Prostate gland (tissue), 2 donors: ENCODE results near the gene SCGB1C2. TPM values are rescaled to one million over a fixed set of nuclear protein-coding genes. Genes with fewer than 3 reads are reported as not detected.

Source experiments
- DNase-seq: peaks from one replicate; pipeline ENCODE4 v3.0.0-alpha.2; 2019; ENCODE audit warnings: low spot score
- H3K27ac ChIP-seq, 2 donors: fragments of 200-600 bp; sonication (generic); 2 replicates each; pipeline ENCODE4 v1.5.1; 2017 to 2019
- H3K27me3 ChIP-seq: fragments of 200-600 bp; sonication (generic); replicated peaks from 2 replicates; pipeline ENCODE4 v1.5.1; 2019; ENCODE audit not compliant: insufficient read depth
- H3K36me3 ChIP-seq, 2 donors: fragments of 200-600 bp; sonication (generic); 1 replicate in 1 of 2; 2 replicates in 1 of 2; pipeline versions ENCODE4 v1.5.1 to v1.8.1; 2017 to 2019
- H3K4me1 ChIP-seq: fragments of 200-600 bp; sonication (generic); replicated peaks from 2 replicates; pipeline ENCODE4 v1.5.1; 2019
- H3K4me3 ChIP-seq, 2 donors: fragments of 200-600 bp; sonication (generic); 2 replicates each; pipeline ENCODE4 v1.5.1; 2017 to 2019
- H3K9me3 ChIP-seq: fragments of 200-600 bp; sonication (generic); 2 replicates; pipeline ENCODE4 v1.5.1; 2017
- CTCF ChIP-seq, 4 experiments: fragments of 200-600 bp in 2 of 4; fragments of 450-650 bp in 2 of 4; sonication (generic) in 2 of 4; IDR thresholded peaks; 1 replicate in 3 of 4; 2 replicates in 1 of 4; pipeline ENCODE4 v1.5.1; 2016 to 2019; ENCODE audit warnings: antibody characterized with exemption in 4 of 4, mild to moderate bottlenecking in 2 of 4, moderate library complexity in 2 of 4
- POLR2A ChIP-seq: fragments of 450-650 bp; IDR thresholded peaks from one replicate; pipeline ENCODE4 v1.6.1; 2016; ENCODE audit warnings: antibody characterized with exemption, mild to moderate bottlenecking
- POLR2AphosphoS5 ChIP-seq: sonication (generic); formaldehyde crosslinking; IDR thresholded peaks from one replicate; pipeline ENCODE4 v1.6.1; 2017; ENCODE audit warnings: antibody characterized with exemption
- WGBS: methylation state at CpG from one replicate; pipeline ENCODE4 v1.1.5; 2018; 5-methylcytosine and 5-hydroxymethylcytosine counted together
- intact Hi-C: fragments of 100-400 bp; cut with DNase I; formaldehyde crosslinking; loops from one replicate; pipeline ENCODE4 v1.14.2; 2022
- total RNA-seq, 2 donors: library from RNA; depleted of rRNA; stranded (reverse); fragments of >200 nt; gene quantifications; one replicate each; pipeline ENCODE4 v1.1.0, GENCODE V29; 2016

The SCGB1C2 gene
- total RNA-seq, 2 donors from 2014 or later = not detected

GRCh38 chr17:179066-179432 is 41.7 kb downstream of the SCGB1C2 start:
- DNase-seq = no peak
- intact Hi-C loops = no loop called here
- H3K27me3 ChIP-seq = no peaks in the 10 kb centered on the region

GRCh38 chr17:179781-180380 is 42.5 kb downstream of the SCGB1C2 start:
- H3K36me3 ChIP-seq = no peaks in the 10 kb centered on the region
- TF ChIP-seq CTCF (IDR thresholded peaks at IDR 0.05) (no peak), POLR2A (no peak), POLR2AphosphoS5 (no peak)
- intact Hi-C loops = no loop called here
- DNase-seq = no peak
- peak overlapping the region; percentile 27 to 35 for H3K4me3 ChIP-seq
- WGBS = 33% methylated on average over 32 of the region's 32 CpGs
- no peak overlapping the region for H3K27ac ChIP-seq
- no peaks in the 10 kb centered on the region for H3K27me3 ChIP-seq
- H3K9me3 ChIP-seq = no peaks in the 10 kb centered on the region
- H3K4me1 ChIP-seq = peaks cover 4% of the 10 kb centered on the region

More at GRCh38 chr17:179066-179432, 41.7 kb downstream of the SCGB1C2 start:
- no peak overlapping the region for H3K4me3 ChIP-seq
- TF ChIP-seq POLR2AphosphoS5 (no peak), CTCF (IDR thresholded peaks at IDR 0.05) (no peak), POLR2A (no peak)
- 66% methylated on average over 4 of the region's 5 CpGs for WGBS
- no peaks in the 10 kb centered on the region for H3K36me3 ChIP-seq
- H3K4me1 ChIP-seq = peaks cover 4% of the 10 kb centered on the region
- no peaks in the 10 kb centered on the region for H3K9me3 ChIP-seq
- H3K27ac ChIP-seq = no peak overlapping the region

GRCh38 chr17:180381-181244 is 43.2 kb downstream of the SCGB1C2 start:
- no peak overlapping the region for H3K27ac ChIP-seq
- H3K27me3 ChIP-seq = no peaks in the 10 kb centered on the region
- H3K9me3 ChIP-seq = no peaks in the 10 kb centered on the region
- TF ChIP-seq POLR2A (no peak), POLR2AphosphoS5 (no peak), CTCF (IDR thresholded peaks at IDR 0.05) (no peak)
- intact Hi-C loops = no loop called here
- peak overlapping the region; percentile 27 to 35 for H3K4me3 ChIP-seq
- peaks cover 4% of the 10 kb centered on the region for H3K4me1 ChIP-seq
- no peak for DNase-seq
- H3K36me3 ChIP-seq = no peaks in the 10 kb centered on the region
- WGBS = 0% methylated on average over 29 of the region's 112 CpGs

GRCh38 chr17:181245-182049 is 44.1 kb downstream of the SCGB1C2 start, which contains the start of gene DOC2B:
DOC2B (minus strand) TSS chr17:181650; CDS start chr17:181479, 171 bp downstream.
- no peak for TF ChIP-seq POLR2A
- no peak for TF ChIP-seq POLR2AphosphoS5
- peak in 2 of 4 experiments; percentile 30 for TF ChIP-seq CTCF (IDR thresholded peaks at IDR 0.05)
- no peak within 1 kb of the TSS for H3K27ac ChIP-seq
- H3K4me3 ChIP-seq = peak within 1 kb of the TSS; percentile 27 to 35
- DNase-seq = peak; percentile 19
- intact Hi-C loops = no loop called here
- peaks cover 4% of the 10 kb centered on the region for H3K4me1 ChIP-seq
- H3K36me3 ChIP-seq = no peaks in the 10 kb centered on the region
- no peaks in the 10 kb centered on the region for H3K9me3 ChIP-seq
- no peaks in the 10 kb centered on the region for H3K27me3 ChIP-seq
- WGBS = 1% methylated on average over 38 of the region's 120 CpGs
